Sigmoid colon (tissue), 4 donors: Measurements from ENCODE around the gene POLN.

Source experiments
- CTCF ChIP-seq, 4 experiments: fragments of 450-650 bp in 3 of 4; fragments of 200-600 bp in 1 of 4; IDR thresholded peaks; one replicate each; pipeline ENCODE4 v1.5.1; 2016 to 2019; ENCODE audit warnings: antibody characterized with exemption in 4 of 4, mild to moderate bottlenecking in 3 of 4, moderate library complexity in 2 of 4
- POLR2A ChIP-seq, 2 donors: fragments of 450-650 bp; IDR thresholded peaks; one replicate each; pipeline ENCODE4 v1.6.1; 2016; ENCODE audit warnings: antibody characterized with exemption in 2 of 2, mild to moderate bottlenecking in 2 of 2, moderate library complexity in 2 of 2
- POLR2AphosphoS5 ChIP-seq, 4 donors: sonication (generic); formaldehyde crosslinking; IDR thresholded peaks; one replicate each; pipeline ENCODE4 v1.6.1; 2017; ENCODE audit warnings: antibody characterized with exemption in 4 of 4

DNA sequence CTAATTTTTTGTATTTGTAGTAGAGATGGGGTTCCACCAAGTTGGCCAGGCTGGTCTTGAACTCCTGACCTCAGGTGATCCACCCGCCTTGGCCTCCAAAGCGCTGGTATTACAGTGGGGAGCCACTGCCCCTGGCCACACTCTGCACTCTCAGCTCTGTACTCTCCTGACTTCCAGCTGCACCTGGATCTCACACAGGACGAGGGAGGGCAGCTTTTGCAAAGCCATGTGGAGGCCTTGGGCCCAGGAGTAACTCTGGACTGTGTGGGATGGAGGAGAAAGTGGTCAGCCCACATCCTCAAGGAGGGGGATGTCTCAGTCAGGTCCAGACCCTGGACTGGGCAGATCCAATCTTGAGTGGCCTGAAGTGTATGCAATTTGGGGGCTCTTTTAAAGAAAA is 159.8 kb downstream of the POLN start:
- TF ChIP-seq POLR2AphosphoS5 (IDR thresholded peaks at IDR 0.05), result no peak
- no peak for TF ChIP-seq POLR2A (IDR thresholded peaks at IDR 0.05)
- no peak for TF ChIP-seq CTCF (IDR thresholded peaks at IDR 0.05)
